ENCODE data around the gene ZNF143. TPM values are rescaled to one million over a fixed set of nuclear protein-coding genes. Genes with fewer than 3 reads are reported as not detected.

Gene ZNF143
- total and polyA plus RNA-seq, 2 of the 13 experiments (the other 11 are each of a cell fraction or from before 2014, with no cell fraction given), result 22.4 to 35.6 TPM

DNA sequence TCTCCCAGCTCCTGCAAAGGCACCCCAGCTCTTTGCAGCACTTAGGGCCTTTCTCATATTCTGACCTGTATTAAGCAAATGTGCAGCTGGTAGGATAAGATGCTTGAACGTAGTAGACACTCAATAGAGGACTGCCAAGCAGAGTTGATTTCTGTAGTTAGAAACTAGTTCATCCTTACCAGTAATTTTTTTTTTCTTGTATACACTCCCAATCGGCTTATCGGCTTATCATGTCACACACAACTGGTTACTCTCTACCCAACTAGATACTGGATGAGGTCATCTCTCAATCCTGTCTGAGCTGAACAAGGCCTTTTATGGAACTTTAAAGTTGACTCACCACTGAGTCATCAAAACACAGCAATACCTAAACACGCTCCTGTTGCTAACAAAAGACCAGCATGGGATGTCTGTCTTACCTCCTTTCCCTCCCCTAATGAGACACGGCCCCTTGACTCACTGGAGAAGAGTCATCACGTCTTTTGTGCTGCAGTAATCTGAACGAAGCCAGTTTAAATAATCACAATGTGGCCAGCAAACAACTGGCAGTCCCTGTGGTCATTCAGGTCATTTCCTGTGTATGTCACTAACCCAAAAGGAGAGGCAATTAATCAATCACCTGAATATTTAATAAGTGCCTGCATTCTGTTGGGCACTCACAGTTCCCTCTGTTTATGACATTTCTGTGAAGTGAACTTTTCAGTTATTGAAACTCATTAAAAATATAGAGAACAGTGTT is 105.2 kb downstream of the ZNF143 start (continued):
- TF ChIP-seq, protein P1, sequence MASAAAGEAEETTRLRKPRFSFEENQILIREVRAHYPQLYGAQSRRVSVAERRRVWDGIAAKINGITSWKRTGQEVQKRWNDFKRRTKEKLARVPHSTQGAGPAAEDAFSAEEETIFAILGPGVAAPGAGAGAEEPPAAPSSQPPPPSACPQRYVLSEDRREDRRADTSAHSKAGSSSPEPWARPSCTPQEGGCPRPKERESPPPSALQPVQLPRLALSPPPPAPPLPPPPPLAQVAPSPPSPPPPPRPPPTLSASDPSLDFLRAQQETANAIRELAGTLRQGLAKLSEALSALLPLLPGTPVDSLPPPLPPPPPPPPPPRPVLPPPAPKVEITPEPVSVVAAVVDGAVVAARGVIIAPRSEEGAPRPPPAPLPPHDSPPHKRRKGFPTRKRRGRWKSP (CRISPR knock-in tag; IDR thresholded peaks at IDR 0.05), result no peak
- TF ChIP-seq YEATS2 (CRISPR knock-in tag; IDR thresholded peaks at IDR 0.05; ENCODE audit: borderline replicate concordance) (peak; percentile 83; the same call in 1 of the 2 replicates), TAF15 (IDR thresholded peaks at IDR 0.05; ENCODE audit: low read depth, low read length, poor library complexity, severe bottlenecking) (no peak), TEAD3 (CRISPR knock-in tag; optimal IDR thresholded peaks at IDR 0.05; ENCODE audit: borderline replicate concordance) (peak; percentile 86), ZNF670 (CRISPR knock-in tag; IDR thresholded peaks at IDR 0.05; ENCODE audit: borderline replicate concordance) (peak; percentile 30; the same call in 1 of the 2 replicates), NR2F6 (IDR thresholded peaks at IDR 0.05) (peak; percentile 38; the same call in 1 of the 2 replicates), NR2F6 (CRISPR knock-in tag; IDR thresholded peaks at IDR 0.05) (peak; percentile 42; the same call in 1 of the 2 replicates), GATAD1 (CRISPR knock-in tag; IDR thresholded peaks at IDR 0.05) (no peak), ZNF441 (CRISPR knock-in tag; IDR thresholded peaks at IDR 0.05; ENCODE audit: borderline replicate concordance) (0 out of 2 replicates have a peak, but pooled peaks have one; percentile 40), FOXP1 (IDR thresholded peaks at IDR 0.05) (peak; percentile 55; the same call in 1 of the 2 replicates), FOXP1 (CRISPR knock-in tag; IDR thresholded peaks at IDR 0.05) (peak; percentile 82), MAFF (IDR thresholded peaks at IDR 0.05; ENCODE audit: low read depth, low read length) (peak; percentile 92), ZNF230 (CRISPR knock-in tag; IDR thresholded peaks at IDR 0.05) (no peak), FOXA3 (CRISPR knock-in tag; IDR thresholded peaks at IDR 0.05) (peak; percentile 75), ELF4 (CRISPR knock-in tag; IDR thresholded peaks at IDR 0.05; ENCODE audit: borderline replicate concordance) (no peak), RBFOX2 (IDR thresholded peaks at IDR 0.05; ENCODE audit: low read depth, low read length) (no peak), SP4 (CRISPR knock-in tag; IDR thresholded peaks at IDR 0.05) (no peak), ZNF569 (CRISPR knock-in tag; IDR thresholded peaks at IDR 0.05; ENCODE audit: borderline replicate concordance) (no peak)
- TF ChIP-seq, protein P2, sequence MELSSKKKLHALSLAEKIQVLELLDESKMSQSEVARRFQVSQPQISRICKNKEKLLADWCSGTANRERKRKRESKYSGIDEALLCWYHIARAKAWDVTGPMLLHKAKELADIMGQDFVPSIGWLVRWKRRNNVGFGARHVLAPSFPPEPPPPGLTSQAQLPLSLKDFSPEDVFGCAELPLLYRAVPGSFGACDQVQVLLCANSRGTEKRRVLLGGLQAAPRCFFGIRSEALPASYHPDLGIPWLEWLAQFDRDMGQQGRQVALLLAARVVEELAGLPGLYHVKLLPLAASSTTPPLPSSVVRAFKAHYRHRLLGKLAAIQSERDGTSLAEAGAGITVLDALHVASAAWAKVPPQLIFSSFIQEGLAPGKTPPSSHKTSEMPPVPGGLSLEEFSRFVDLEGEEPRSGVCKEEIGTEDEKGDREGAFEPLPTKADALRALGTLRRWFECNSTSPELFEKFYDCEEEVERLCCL (CRISPR knock-in tag; IDR thresholded peaks at IDR 0.05; ENCODE audit: borderline replicate concordance), result no peak
- TF ChIP-seq, protein P3, sequence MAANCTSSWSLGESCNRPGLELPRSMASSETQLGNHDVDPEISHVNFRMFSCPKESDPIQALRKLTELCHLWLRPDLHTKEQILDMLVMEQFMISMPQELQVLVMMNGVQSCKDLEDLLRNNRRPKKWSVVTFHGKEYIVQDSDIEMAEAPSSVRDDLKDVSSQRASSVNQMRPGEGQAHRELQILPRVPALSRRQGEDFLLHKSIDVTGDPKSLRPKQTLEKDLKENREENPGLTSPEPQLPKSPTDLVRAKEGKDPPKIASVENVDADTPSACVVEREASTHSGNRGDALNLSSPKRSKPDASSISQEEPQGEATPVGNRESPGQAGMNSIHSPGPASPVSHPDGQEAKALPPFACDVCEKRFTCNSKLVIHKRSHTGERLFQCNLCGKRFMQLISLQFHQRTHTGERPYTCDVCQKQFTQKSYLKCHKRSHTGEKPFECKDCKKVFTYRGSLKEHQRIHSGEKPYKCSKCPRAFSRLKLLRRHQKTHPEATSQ (CRISPR knock-in tag; IDR thresholded peaks at IDR 0.05; ENCODE audit: borderline replicate concordance), result no peak
- TF ChIP-seq, protein P4, sequence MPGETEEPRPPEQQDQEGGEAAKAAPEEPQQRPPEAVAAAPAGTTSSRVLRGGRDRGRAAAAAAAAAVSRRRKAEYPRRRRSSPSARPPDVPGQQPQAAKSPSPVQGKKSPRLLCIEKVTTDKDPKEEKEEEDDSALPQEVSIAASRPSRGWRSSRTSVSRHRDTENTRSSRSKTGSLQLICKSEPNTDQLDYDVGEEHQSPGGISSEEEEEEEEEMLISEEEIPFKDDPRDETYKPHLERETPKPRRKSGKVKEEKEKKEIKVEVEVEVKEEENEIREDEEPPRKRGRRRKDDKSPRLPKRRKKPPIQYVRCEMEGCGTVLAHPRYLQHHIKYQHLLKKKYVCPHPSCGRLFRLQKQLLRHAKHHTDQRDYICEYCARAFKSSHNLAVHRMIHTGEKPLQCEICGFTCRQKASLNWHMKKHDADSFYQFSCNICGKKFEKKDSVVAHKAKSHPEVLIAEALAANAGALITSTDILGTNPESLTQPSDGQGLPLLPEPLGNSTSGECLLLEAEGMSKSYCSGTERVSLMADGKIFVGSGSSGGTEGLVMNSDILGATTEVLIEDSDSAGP (CRISPR knock-in tag; IDR thresholded peaks at IDR 0.05; ENCODE audit: borderline replicate concordance), result no peak
- TF ChIP-seq, protein P5, sequence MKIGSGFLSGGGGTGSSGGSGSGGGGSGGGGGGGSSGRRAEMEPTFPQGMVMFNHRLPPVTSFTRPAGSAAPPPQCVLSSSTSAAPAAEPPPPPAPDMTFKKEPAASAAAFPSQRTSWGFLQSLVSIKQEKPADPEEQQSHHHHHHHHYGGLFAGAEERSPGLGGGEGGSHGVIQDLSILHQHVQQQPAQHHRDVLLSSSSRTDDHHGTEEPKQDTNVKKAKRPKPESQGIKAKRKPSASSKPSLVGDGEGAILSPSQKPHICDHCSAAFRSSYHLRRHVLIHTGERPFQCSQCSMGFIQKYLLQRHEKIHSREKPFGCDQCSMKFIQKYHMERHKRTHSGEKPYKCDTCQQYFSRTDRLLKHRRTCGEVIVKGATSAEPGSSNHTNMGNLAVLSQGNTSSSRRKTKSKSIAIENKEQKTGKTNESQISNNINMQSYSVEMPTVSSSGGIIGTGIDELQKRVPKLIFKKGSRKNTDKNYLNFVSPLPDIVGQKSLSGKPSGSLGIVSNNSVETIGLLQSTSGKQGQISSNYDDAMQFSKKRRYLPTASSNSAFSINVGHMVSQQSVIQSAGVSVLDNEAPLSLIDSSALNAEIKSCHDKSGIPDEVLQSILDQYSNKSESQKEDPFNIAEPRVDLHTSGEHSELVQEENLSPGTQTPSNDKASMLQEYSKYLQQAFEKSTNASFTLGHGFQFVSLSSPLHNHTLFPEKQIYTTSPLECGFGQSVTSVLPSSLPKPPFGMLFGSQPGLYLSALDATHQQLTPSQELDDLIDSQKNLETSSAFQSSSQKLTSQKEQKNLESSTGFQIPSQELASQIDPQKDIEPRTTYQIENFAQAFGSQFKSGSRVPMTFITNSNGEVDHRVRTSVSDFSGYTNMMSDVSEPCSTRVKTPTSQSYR (CRISPR knock-in tag; IDR thresholded peaks at IDR 0.05; ENCODE audit: borderline replicate concordance), result no peak
